ENCODE data around the gene ITPRIP. TPM values are rescaled to one million over a fixed set of nuclear protein-coding genes. Genes with fewer than 3 reads are reported as not detected.
A peak's percentile ranks its signal among the peaks of the same experiment; 100 is the strongest.

The ITPRIP gene
- total and polyA plus RNA-seq, 11 donors, result 18.4 to 90.2 (median 27.7) TPM

- Histone ChIP-seq H3K9me3 (no peaks in the 10 kb centered on the region), H3K4me3 (no peak overlapping the region), H3K36me3 (peaks cover 0 to 8% (median 0%) of the 10 kb centered on the region in 9 donors), H3K4me1 (peaks cover 0 to 98% (median 70%) of the 10 kb centered on the region in 12 donors), H3K27ac (peak overlapping the region in 11 of 12 donors; percentile 76 to 98 (median 91)), H3K27me3 (no peaks in the 10 kb centered on the region)
- no peak for TF ChIP-seq CTCF (IDR thresholded peaks at IDR 0.05)
- TF ChIP-seq POLR2A (IDR thresholded peaks at IDR 0.05), result no peak
- ATAC-seq (no peak), DNase-seq (no peak)
- 48 to 50% (median 50%) methylated on average over 2 of the region's 2 CpGs for WGBS, 4 donors
- intact Hi-C loops (cut with DNase I), result loop anchor here in 6 of 10 donors (2.0 to 5.0 kb wide), 3 partner anchors 34 to 47 kb away; partner anchors contain the start of gene ITPRIP (in 4 of the 6)
Measured at GRCh38 chr10:104303594-104304355, 34.5 kb downstream of the ITPRIP start.

- Histone ChIP-seq H3K36me3 (no peaks in the 10 kb centered on the region), H3K4me1 (peaks cover 0 to 93% (median 72%) of the 10 kb centered on the region in 12 donors), H3K4me3 (no peak overlapping the region), H3K9me3 (no peaks in the 10 kb centered on the region), H3K27me3 (no peaks in the 10 kb centered on the region), H3K27ac (peak overlapping the region in 9 of 12 donors; percentile 86 to 98 (median 93))
- WGBS, 4 donors, result 58 to 67% (median 62%) methylated on average over 3 of the region's 3 CpGs
- intact Hi-C loops (cut with DNase I), result loop anchor here in 6 of 10 donors (1.0 to 5.0 kb wide), 3 partner anchors 35 to 37 kb away; partner anchors contain the start of gene ITPRIP (in 5 of the 6)
- TF ChIP-seq CTCF (IDR thresholded peaks at IDR 0.05) (peak in 1 of 12 donors; percentile 16), POLR2A (IDR thresholded peaks at IDR 0.05) (no peak)
- no peak for DNase-seq
- ATAC-seq, result no peak
Measured at GRCh38 chr10:104301907-104302690, 36.2 kb downstream of the ITPRIP start.

GRCh38 chr10:104300736-104301292, 37.5 kb downstream of the ITPRIP start:
- Histone ChIP-seq H3K36me3 (no peaks in the 10 kb centered on the region), H3K27ac (peak overlapping the region; percentile 74 to 98 (median 92)), H3K9me3 (no peaks in the 10 kb centered on the region), H3K4me1 (peaks cover 0 to 81% (median 63%) of the 10 kb centered on the region in 12 donors), H3K27me3 (no peaks in the 10 kb centered on the region), H3K4me3 (peak overlapping the region in 1 of 12 donors; percentile 13)
- ATAC-seq (peak; percentile 75 to 85 (median 76)), DNase-seq (peak; percentile 81 to 93 (median 84))
- TF ChIP-seq POLR2A (IDR thresholded peaks at IDR 0.05) (no peak), CTCF (IDR thresholded peaks at IDR 0.05) (peak in 3 of 12 donors; percentile 10 to 32 (median 28))
- 3 to 21% (median 17%) methylated on average over 5 to 7 of the region's 7 CpGs for WGBS, 4 donors
- intact Hi-C loops (cut with DNase I), result loop anchor here in 6 of 10 donors (1.0 to 5.0 kb wide), 3 partner anchors 36 to 38 kb away; partner anchors contain the start of gene ITPRIP (in 5 of the 6)
